HEK293 (cell line): ENCODE results near the gene ZNF223.

ENCODE experiments used
- GLI4 ChIP-seq: fragments of 450-650 bp; formaldehyde crosslinking; IDR thresholded peaks from 2 replicates; pipeline ENCODE4 v1.5.1; 2016; ENCODE audit warnings: missing biosample characterization, missing genetic modification characterization
- GLIS2 ChIP-seq: fragments of 450-650 bp; formaldehyde crosslinking; IDR thresholded peaks from 2 replicates; pipeline ENCODE4 v1.5.1; 2016; ENCODE audit warnings: missing biosample characterization, missing genetic modification characterization
- KLF10 ChIP-seq: fragments of 450-650 bp; IDR thresholded peaks from 2 replicates; pipeline ENCODE4 v1.5.1; 2018; ENCODE audit warnings: missing biosample characterization, mild to moderate bottlenecking, missing genetic modification characterization
- SCRT1 ChIP-seq: fragments of 450-650 bp; formaldehyde crosslinking; IDR thresholded peaks from 2 replicates; pipeline ENCODE4 v1.5.1; 2016; ENCODE audit warnings: missing biosample characterization, missing genetic modification characterization, borderline replicate concordance
- YY1 ChIP-seq: fragments of 450-650 bp; formaldehyde crosslinking; IDR thresholded peaks from 2 replicates; pipeline ENCODE4 v1.5.1; 2018; ENCODE audit warnings: missing biosample characterization, missing genetic modification characterization
- ZFHX2 ChIP-seq: fragments of 450-650 bp; formaldehyde crosslinking; conservative IDR thresholded peaks from 2 replicates; pipeline ENCODE4 v1.5.1; 2016; ENCODE audit warnings: missing biosample characterization, missing genetic modification characterization
- ZFP37 ChIP-seq: fragments of 450-650 bp; formaldehyde crosslinking; IDR thresholded peaks from 2 replicates; pipeline ENCODE4 v1.5.1; 2016; ENCODE audit warnings: missing biosample characterization, missing genetic modification characterization
- ZNF10 ChIP-seq: fragments of 450-650 bp; formaldehyde crosslinking; IDR thresholded peaks from 2 replicates; pipeline ENCODE4 v1.5.1; 2017; ENCODE audit warnings: missing biosample characterization, missing genetic modification characterization
- ZNF132 ChIP-seq: fragments of 450-650 bp; formaldehyde crosslinking; IDR thresholded peaks from 2 replicates; pipeline ENCODE4 v1.5.1; 2017; ENCODE audit warnings: missing biosample characterization, missing genetic modification characterization, borderline replicate concordance
- ZNF174 ChIP-seq: fragments of 450-650 bp; formaldehyde crosslinking; IDR thresholded peaks from 2 replicates; pipeline ENCODE4 v1.5.0; 2017; ENCODE audit warnings: missing biosample characterization, mild to moderate bottlenecking, missing genetic modification characterization
- ZNF24 ChIP-seq: fragments of 450-650 bp; formaldehyde crosslinking; IDR thresholded peaks from 2 replicates; pipeline ENCODE4 v1.5.1; 2016; ENCODE audit warnings: missing biosample characterization, missing genetic modification characterization
- ZNF398 ChIP-seq: fragments of 450-650 bp; formaldehyde crosslinking; IDR thresholded peaks from 2 replicates; pipeline ENCODE4 v1.5.1; 2017; ENCODE audit warnings: missing biosample characterization, missing genetic modification characterization
- ZNF416 ChIP-seq: fragments of 450-650 bp; formaldehyde crosslinking; IDR thresholded peaks from 2 replicates; pipeline ENCODE4 v1.5.1; 2016; ENCODE audit warnings: missing biosample characterization, missing genetic modification characterization
- ZNF423 ChIP-seq: fragments of 450-650 bp; formaldehyde crosslinking; IDR thresholded peaks from 2 replicates; pipeline ENCODE4 v1.5.1; 2016; ENCODE audit warnings: missing biosample characterization, missing genetic modification characterization
- ZNF426 ChIP-seq: fragments of 450-650 bp; formaldehyde crosslinking; IDR thresholded peaks from 2 replicates; pipeline ENCODE4 v1.5.1; 2017; ENCODE audit warnings: missing biosample characterization, missing genetic modification characterization, mild to moderate bottlenecking, inconsistent platforms, moderate library complexity
- ZNF510 ChIP-seq: fragments of 450-650 bp; formaldehyde crosslinking; IDR thresholded peaks from 2 replicates; pipeline ENCODE4 v1.5.1; 2018; ENCODE audit warnings: mild to moderate bottlenecking, missing genetic modification characterization, missing biosample characterization; ENCODE audit not compliant: insufficient replicate concordance
- ZNF513 ChIP-seq: fragments of 450-650 bp; IDR thresholded peaks from 2 replicates; pipeline ENCODE4 v1.5.1; 2018; ENCODE audit warnings: missing biosample characterization, missing genetic modification characterization
- ZNF529 ChIP-seq: fragments of 450-650 bp; formaldehyde crosslinking; IDR thresholded peaks from 2 replicates; pipeline ENCODE4 v1.5.1; 2017; ENCODE audit warnings: missing genetic modification characterization, missing biosample characterization; ENCODE audit not compliant: insufficient replicate concordance
- ZNF549 ChIP-seq: fragments of 450-650 bp; IDR thresholded peaks from 2 replicates; pipeline ENCODE4 v1.5.1; 2018; ENCODE audit warnings: missing biosample characterization, missing genetic modification characterization, mild to moderate bottlenecking, inconsistent platforms, moderate library complexity
- ZNF571 ChIP-seq: fragments of 450-650 bp; formaldehyde crosslinking; IDR thresholded peaks from 2 replicates; pipeline ENCODE4 v1.5.0; 2017; ENCODE audit warnings: missing biosample characterization, missing genetic modification characterization
- ZNF580 ChIP-seq: fragments of 450-650 bp; formaldehyde crosslinking; IDR thresholded peaks from 2 replicates; pipeline ENCODE4 v1.5.1; 2016; ENCODE audit warnings: missing biosample characterization, missing genetic modification characterization
- ZNF621 ChIP-seq: fragments of 450-650 bp; formaldehyde crosslinking; IDR thresholded peaks from 2 replicates; pipeline ENCODE4 v1.5.1; 2017; ENCODE audit warnings: missing biosample characterization, missing genetic modification characterization
- ZNF677 ChIP-seq: fragments of 450-650 bp; IDR thresholded peaks from 2 replicates; pipeline ENCODE4 v1.5.0; 2018; ENCODE audit warnings: missing biosample characterization, mild to moderate bottlenecking, missing genetic modification characterization, moderate library complexity
- ZNF704 ChIP-seq: fragments of 450-650 bp; formaldehyde crosslinking; IDR thresholded peaks from 2 replicates; pipeline ENCODE4 v1.5.1; 2016; ENCODE audit warnings: missing biosample characterization, missing genetic modification characterization
- TF ChIP-seq, protein P1 (sequence below): fragments of 450-650 bp; formaldehyde crosslinking; IDR thresholded peaks from 2 replicates; pipeline ENCODE4 v1.5.1; 2016; ENCODE audit warnings: missing biosample characterization, missing genetic modification characterization
- TF ChIP-seq, protein P2 (sequence below): sonication (generic); formaldehyde crosslinking; IDR thresholded peaks from 2 replicates; pipeline ENCODE4 v1.8.1; 2022; ENCODE audit warnings: mild to moderate bottlenecking, moderate library complexity, missing genetic modification reagents
- TF ChIP-seq, protein P3 (sequence below): fragments of 450-650 bp; formaldehyde crosslinking; IDR thresholded peaks from 2 replicates; pipeline ENCODE4 v1.5.1; 2016; ENCODE audit warnings: missing biosample characterization, missing genetic modification characterization

ZNF223 gene

DNA sequence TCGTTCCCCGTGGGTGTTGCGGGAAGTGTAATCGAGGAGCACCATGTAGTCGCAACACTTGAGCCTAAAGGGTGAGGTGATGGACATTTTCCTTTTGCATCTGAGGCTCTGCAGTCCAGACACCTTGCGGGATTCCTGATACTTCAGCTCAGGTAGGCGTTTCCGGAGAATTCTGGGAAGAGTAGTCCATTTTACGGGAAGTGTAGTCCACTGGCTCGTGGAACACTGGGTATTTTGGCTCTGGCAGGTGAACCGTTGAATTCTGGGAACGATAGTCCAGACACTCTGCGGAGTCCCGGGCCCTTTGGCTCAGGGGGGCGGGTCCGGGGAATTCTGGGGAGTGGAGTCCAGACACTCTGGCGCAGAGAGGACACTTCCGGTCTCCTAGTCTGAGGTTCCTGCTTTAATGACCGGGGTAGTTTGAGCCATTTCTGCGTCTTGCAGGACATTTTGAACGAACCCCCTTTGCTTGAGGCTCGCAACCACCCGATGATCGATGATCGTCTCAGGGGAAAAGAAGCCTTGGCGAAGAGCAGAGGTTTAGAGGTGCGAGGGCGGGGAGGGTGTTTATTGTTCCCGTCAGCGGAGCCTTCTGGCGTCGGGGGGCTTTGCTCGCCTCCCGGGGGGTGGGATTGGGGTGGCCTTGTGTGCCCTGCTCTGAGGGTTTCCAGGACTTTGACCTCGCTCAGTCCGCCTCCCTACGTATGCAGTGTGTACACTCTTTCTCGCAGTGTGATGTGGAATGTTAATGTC, at the start of gene ZNF223 (continued):
- TF ChIP-seq ZNF132 = no peak
- 0 out of 2 replicates have a peak, but pooled peaks have one; percentile 67 for TF ChIP-seq ZNF416
- TF ChIP-seq, protein P1, sequence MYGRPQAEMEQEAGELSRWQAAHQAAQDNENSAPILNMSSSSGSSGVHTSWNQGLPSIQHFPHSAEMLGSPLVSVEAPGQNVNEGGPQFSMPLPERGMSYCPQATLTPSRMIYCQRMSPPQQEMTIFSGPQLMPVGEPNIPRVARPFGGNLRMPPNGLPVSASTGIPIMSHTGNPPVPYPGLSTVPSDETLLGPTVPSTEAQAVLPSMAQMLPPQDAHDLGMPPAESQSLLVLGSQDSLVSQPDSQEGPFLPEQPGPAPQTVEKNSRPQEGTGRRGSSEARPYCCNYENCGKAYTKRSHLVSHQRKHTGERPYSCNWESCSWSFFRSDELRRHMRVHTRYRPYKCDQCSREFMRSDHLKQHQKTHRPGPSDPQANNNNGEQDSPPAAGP (tag by site-specific recombination) = peak; percentile 48
- TF ChIP-seq, protein P2, sequence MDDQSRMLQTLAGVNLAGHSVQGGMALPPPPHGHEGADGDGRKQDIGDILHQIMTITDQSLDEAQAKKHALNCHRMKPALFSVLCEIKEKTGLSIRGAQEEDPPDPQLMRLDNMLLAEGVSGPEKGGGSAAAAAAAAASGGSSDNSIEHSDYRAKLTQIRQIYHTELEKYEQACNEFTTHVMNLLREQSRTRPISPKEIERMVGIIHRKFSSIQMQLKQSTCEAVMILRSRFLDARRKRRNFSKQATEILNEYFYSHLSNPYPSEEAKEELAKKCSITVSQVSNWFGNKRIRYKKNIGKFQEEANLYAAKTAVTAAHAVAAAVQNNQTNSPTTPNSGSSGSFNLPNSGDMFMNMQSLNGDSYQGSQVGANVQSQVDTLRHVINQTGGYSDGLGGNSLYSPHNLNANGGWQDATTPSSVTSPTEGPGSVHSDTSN (CRISPR knock-in tag) = no peak
- no peak for TF ChIP-seq ZNF677 (tag by site-specific recombination)
- TF ChIP-seq ZNF571 = no peak
- no peak for TF ChIP-seq ZNF426 (tag by site-specific recombination)
- TF ChIP-seq ZNF174 (tag by site-specific recombination) = no peak
- TF ChIP-seq ZNF704 = no peak
- TF ChIP-seq ZFHX2 (tag by site-specific recombination) = peak; percentile 89
- TF ChIP-seq, protein P3, sequence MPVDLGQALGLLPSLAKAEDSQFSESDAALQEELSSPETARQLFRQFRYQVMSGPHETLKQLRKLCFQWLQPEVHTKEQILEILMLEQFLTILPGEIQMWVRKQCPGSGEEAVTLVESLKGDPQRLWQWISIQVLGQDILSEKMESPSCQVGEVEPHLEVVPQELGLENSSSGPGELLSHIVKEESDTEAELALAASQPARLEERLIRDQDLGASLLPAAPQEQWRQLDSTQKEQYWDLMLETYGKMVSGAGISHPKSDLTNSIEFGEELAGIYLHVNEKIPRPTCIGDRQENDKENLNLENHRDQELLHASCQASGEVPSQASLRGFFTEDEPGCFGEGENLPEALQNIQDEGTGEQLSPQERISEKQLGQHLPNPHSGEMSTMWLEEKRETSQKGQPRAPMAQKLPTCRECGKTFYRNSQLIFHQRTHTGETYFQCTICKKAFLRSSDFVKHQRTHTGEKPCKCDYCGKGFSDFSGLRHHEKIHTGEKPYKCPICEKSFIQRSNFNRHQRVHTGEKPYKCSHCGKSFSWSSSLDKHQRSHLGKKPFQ = no peak; the same call in none of the 2 replicates
- no peak for TF ChIP-seq ZNF10
- TF ChIP-seq SCRT1 (tag by site-specific recombination) = peak; percentile 73; the same call in 1 of the 2 replicates
- peak; percentile 62 for TF ChIP-seq KLF10
- no peak for TF ChIP-seq ZNF513 (tag by site-specific recombination)
- TF ChIP-seq ZNF398 (tag by site-specific recombination) = no peak
- no peak for TF ChIP-seq ZNF621 (tag by site-specific recombination)
- TF ChIP-seq GLIS2 (tag by site-specific recombination) = peak; percentile 93
- peak; percentile 59; the same call in 1 of the 2 replicates for TF ChIP-seq ZNF24
- TF ChIP-seq ZNF510 (tag by site-specific recombination) = no peak
- no peak for TF ChIP-seq ZNF529 (tag by site-specific recombination)
- TF ChIP-seq ZNF580 (tag by site-specific recombination) = peak; percentile 95
- TF ChIP-seq GLI4 (tag by site-specific recombination) = no peak
- no peak for TF ChIP-seq ZNF549
- peak; percentile 80 for TF ChIP-seq YY1 (tag by site-specific recombination)
- peak; percentile 67 for TF ChIP-seq ZFP37 (tag by site-specific recombination)
- TF ChIP-seq ZNF423 (tag by site-specific recombination) = peak; percentile 16; the same call in 1 of the 2 replicates
